Breast epithelium (tissue), 4 donors: ENCODE measurements around the gene PMM1. TPM values are rescaled to one million over a fixed set of nuclear protein-coding genes. Genes with fewer than 3 reads are reported as not detected.
"Not testable (repeated sequence)": the region's sequence is repeated elsewhere in the genome, so short reads cannot be mapped to it uniquely, and the experiment has no call there.

Experiments
- DNase-seq, 2 donors: peaks; one replicate each; pipeline ENCODE4 v3.0.0-alpha.2; 2019; ENCODE audit warnings: low spot score in 2 of 2
- H3K27ac ChIP-seq, 2 donors: fragments of 200-600 bp; sonication (generic) in 1 of 2; one replicate each; pipeline ENCODE4 v1.5.1; 2016 to 2019; ENCODE audit warnings: mild to moderate bottlenecking in 1 of 2
- H3K27me3 ChIP-seq, 2 donors: fragments of 200-600 bp; sonication (generic) in 1 of 2; one replicate each; pipeline versions ENCODE4 v1.5.1 to v1.6.0; 2017 to 2019; ENCODE audit warnings: control low read depth in 1 of 2, mild to moderate bottlenecking in 1 of 2
- H3K36me3 ChIP-seq: fragments of 200-600 bp; one replicate; pipeline ENCODE4 v1.5.1; 2019
- H3K4me1 ChIP-seq, 2 donors: fragments of 200-600 bp; sonication (generic); one replicate each; pipeline ENCODE4 v1.5.1; 2016 to 2019; ENCODE audit warnings: control low read depth in 1 of 2
- H3K4me3 ChIP-seq, 3 donors: fragments of 200-600 bp; sonication (generic); 1 replicate in 2 of 3; 2 replicates in 1 of 3; pipeline ENCODE4 v1.5.1; 2016 to 2019; ENCODE audit warnings: mild to moderate bottlenecking in 3 of 3, moderate library complexity in 2 of 3
- H3K9me3 ChIP-seq, 2 donors: fragments of 200-600 bp; sonication (generic) in 1 of 2; one replicate each; pipeline ENCODE4 v1.5.1; 2016 to 2019; ENCODE audit warnings: control low read depth in 1 of 2
- CTCF ChIP-seq, 3 donors: fragments of 450-650 bp; IDR thresholded peaks; one replicate each; pipeline ENCODE4 v1.5.1; 2016 to 2017; ENCODE audit warnings: antibody characterized with exemption in 3 of 3, mild to moderate bottlenecking in 3 of 3, moderate library complexity in 3 of 3
- POLR2A ChIP-seq: fragments of 450-650 bp; IDR thresholded peaks from one replicate; pipeline ENCODE4 v1.6.1; 2016; ENCODE audit warnings: antibody characterized with exemption, mild to moderate bottlenecking, moderate library complexity
- POLR2AphosphoS5 ChIP-seq, 3 donors: sonication (generic); formaldehyde crosslinking; IDR thresholded peaks; one replicate each; pipeline ENCODE4 v1.6.1; 2017; ENCODE audit warnings: antibody characterized with exemption in 3 of 3
- intact Hi-C: fragments of 100-400 bp; cut with DNase I; formaldehyde crosslinking; loops from one replicate; pipeline ENCODE4 v1.15.1; 2023; ENCODE audit warnings: low total_unique reads
- total RNA-seq, 3 donors: library from RNA; depleted of rRNA; stranded (reverse); fragments of >200 nt; gene quantifications; one replicate each; pipeline ENCODE4 v1.1.0, GENCODE V29; 2016

PMM1 gene
- total RNA-seq, 3 donors from 2014 or later, result 42.7 to 74.1 (median 48.5) TPM

- Histone ChIP-seq H3K4me3 (no peak overlapping the region), H3K4me1 (no peaks in the 10 kb centered on the region), H3K9me3 (no peaks in the 10 kb centered on the region), H3K36me3 (no peaks in the 10 kb centered on the region), H3K27me3 (no peaks in the 10 kb centered on the region), H3K27ac (peak overlapping the region in 1 of 2 donors; percentile 68)
- TF ChIP-seq CTCF (IDR thresholded peaks at IDR 0.05), result no peak
- TF ChIP-seq POLR2A, result no peak
- TF ChIP-seq POLR2AphosphoS5 (IDR thresholded peaks at IDR 0.05), result no peak
- no peak for DNase-seq
- intact Hi-C loops, result no loop called here
These were observed 14.1 kb downstream of the PMM1 start for GRCh38 chr22:41575533-41575932.

- no peak for DNase-seq
- peak overlapping the region in 1 of 2 donors; percentile 68 for H3K27ac ChIP-seq
- H3K9me3 ChIP-seq, result no peaks in the 10 kb centered on the region
- no peaks in the 10 kb centered on the region for H3K27me3 ChIP-seq
- no peaks in the 10 kb centered on the region for H3K4me1 ChIP-seq
- TF ChIP-seq CTCF (IDR thresholded peaks at IDR 0.05), result no peak
- no peak for TF ChIP-seq POLR2A
- TF ChIP-seq POLR2AphosphoS5 (IDR thresholded peaks at IDR 0.05), result no peak
- H3K36me3 ChIP-seq, result no peaks in the 10 kb centered on the region
- intact Hi-C loops, result no loop called here
- H3K4me3 ChIP-seq, result no peak overlapping the region
These were observed 14.7 kb downstream of the PMM1 start for GRCh38 chr22:41574847-41575381.

- Histone ChIP-seq H3K27ac (no peak overlapping the region), H3K4me3 (no peak overlapping the region), H3K27me3 (no peaks in the 10 kb centered on the region), H3K9me3 (no peaks in the 10 kb centered on the region), H3K36me3 (no peaks in the 10 kb centered on the region), H3K4me1 (no peaks in the 10 kb centered on the region)
- no peak for DNase-seq
- intact Hi-C loops, result no loop called here
- TF ChIP-seq POLR2A (no peak), POLR2AphosphoS5 (IDR thresholded peaks at IDR 0.05) (no peak), CTCF (IDR thresholded peaks at IDR 0.05) (no peak)
These were observed 16.0 kb downstream of the PMM1 start for GRCh38 chr22:41573677-41574076.

GRCh38 chr22:41572305-41572704 is 17.3 kb downstream of the PMM1 start:
- intact Hi-C loops, DNase-seq, H3K4me3 ChIP-seq, H3K9me3 ChIP-seq, H3K27ac ChIP-seq, H3K27me3 ChIP-seq, H3K4me1 ChIP-seq, H3K36me3 ChIP-seq: not testable (repeated sequence)

- Histone ChIP-seq H3K4me1 (no peaks in the 10 kb centered on the region), H3K36me3 (no peaks in the 10 kb centered on the region), H3K27me3 (no peaks in the 10 kb centered on the region), H3K4me3 (no peak overlapping the region), H3K27ac (no peak overlapping the region), H3K9me3 (no peaks in the 10 kb centered on the region)
- no peak for TF ChIP-seq CTCF (IDR thresholded peaks at IDR 0.05)
- no peak for TF ChIP-seq POLR2AphosphoS5 (IDR thresholded peaks at IDR 0.05)
- TF ChIP-seq POLR2A, result no peak
- intact Hi-C loops, result no loop called here
- DNase-seq, result no peak
These were observed 17.9 kb downstream of the PMM1 start for GRCh38 chr22:41571786-41572185.

- H3K27me3 ChIP-seq, result no peaks in the 10 kb centered on the region
- H3K4me1 ChIP-seq, result no peaks in the 10 kb centered on the region
- no peaks in the 10 kb centered on the region for H3K9me3 ChIP-seq
- intact Hi-C loops, result no loop called here
- H3K36me3 ChIP-seq, result no peaks in the 10 kb centered on the region
- no peak for DNase-seq
- TF ChIP-seq CTCF (IDR thresholded peaks at IDR 0.05) (no peak), POLR2AphosphoS5 (IDR thresholded peaks at IDR 0.05) (no peak), POLR2A (no peak)
- H3K4me3 ChIP-seq, result no peak overlapping the region
- H3K27ac ChIP-seq, result no peak overlapping the region
These were observed 19.4 kb downstream of the PMM1 start for GRCh38 chr22:41570221-41570620.
